ENCODE results near the gene HHEX.

HHEX gene

GRCh38 chr10:92692697-92693533 is 3.2 kb downstream of the HHEX start:
- no peak for DNase-seq (ENCODE audit: low read depth)

GRCh38 chr10:92693534-92693893 is 3.8 kb downstream of the HHEX start:
- DNase-seq (ENCODE audit: low read depth): no peak

- peak; percentile 59 for DNase-seq (ENCODE audit: low read depth)
Observed at GRCh38 chr10:92695679-92696605, 6.2 kb downstream of the HHEX start.

DNA sequence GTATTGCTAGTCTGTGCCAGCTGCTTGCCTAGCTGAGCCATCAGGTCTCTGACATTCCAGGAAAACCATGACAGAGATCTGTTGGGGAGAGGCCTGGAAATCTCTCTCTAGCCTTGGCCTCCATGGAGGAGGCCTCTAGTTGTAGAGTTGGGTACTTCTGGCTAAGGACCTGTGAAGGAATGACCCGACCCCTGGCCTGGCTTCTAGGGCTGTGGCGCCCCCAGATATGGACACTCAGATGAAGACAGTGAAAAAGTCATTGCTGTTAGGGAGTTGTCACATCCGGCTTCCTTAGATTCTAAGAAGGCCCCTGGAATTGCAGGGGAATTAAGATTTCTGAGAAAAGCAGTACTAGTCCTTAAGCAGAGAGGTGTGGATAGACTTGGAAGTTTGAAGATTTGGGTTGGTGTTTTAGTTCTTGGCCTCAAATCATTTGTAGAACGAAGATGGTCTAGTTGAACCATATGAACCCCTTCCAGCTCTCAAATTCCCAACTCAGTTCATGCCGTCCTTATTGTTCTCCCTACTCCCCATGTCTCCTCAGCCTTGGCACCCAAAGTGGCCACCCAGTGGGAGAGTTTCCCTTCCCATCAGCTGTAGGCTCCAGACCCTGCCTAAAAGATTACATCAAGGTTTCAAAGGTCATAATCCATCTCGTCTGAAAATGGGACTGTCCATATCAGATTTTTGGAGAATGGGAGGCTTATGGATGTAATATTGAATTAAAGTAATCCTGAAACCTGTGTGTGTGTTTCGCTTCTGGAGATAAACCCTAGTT is 7.0 kb downstream of the HHEX start:
- no peak for DNase-seq (ENCODE audit: low read depth)

GRCh38 chr10:92697663-92698511 is 8.1 kb downstream of the HHEX start:
- DNase-seq (ENCODE audit: low read depth): peak; percentile 80

DNA sequence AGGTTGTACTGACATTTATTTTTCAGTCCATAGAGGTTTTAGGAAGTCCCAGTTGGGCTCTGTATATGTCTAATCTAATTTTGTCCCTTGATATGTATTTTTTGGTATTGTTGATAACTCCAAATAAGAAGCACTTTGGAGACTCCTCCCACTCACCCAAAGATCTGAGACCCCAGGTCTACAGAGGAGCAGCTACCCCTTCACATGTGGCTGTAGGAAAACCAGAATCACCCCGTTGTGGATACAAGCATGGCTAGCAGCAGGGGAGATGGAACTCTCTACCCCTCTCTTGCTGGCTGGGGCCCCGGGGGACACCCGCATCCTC is 9.4 kb downstream of the HHEX start:
- no peak for DNase-seq (ENCODE audit: low read depth)

DNA sequence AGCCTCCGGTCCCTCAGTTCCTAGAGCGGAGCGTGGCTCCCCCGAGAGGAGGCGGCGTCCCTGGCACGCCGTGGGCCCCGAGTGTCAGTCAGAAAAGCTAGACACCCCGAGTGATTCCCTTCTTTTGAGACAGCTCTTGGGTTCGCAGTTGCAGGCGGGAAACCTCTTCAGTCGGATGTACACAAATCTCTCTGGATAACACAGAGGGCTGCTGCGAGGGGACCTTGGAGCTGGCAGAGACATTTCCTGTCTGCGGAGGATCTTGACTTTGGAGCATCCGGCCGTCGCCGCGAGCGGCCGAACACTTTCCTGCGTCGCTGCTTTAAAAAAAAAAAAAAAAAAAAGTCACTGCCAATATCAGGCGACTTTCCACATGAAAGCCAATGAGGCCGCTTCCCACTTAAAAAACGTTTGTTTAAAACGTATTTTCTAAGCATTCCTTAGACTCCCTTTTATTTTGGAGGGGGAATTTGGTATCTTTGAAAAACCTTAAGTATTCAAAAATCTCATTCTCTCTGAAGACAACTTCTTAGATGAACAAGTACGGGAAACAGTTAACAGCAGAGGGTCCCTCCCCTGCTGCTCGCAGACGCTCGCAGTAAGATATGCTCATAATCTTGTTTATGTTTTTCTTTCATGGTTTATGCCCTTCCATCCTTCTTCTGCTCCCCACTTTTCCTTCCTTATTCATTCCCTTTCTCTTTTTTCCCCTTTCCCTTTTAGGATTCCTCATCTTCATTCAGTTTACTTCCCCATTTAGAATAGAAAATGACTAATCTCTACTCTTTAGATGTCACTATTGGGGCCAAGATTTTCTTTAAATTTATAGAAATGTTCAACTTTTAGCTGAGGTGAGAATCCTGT is 10.0 kb downstream of the HHEX start:
- no peak for DNase-seq (ENCODE audit: low read depth)

GRCh38 chr10:92702301-92702916 is 12.7 kb downstream of the HHEX start:
- no peak for DNase-seq (ENCODE audit: low read depth)

GRCh38 chr10:92712016-92712889 is 22.5 kb downstream of the HHEX start:
- DNase-seq (ENCODE audit: low read depth): peak; percentile 63

DNA sequence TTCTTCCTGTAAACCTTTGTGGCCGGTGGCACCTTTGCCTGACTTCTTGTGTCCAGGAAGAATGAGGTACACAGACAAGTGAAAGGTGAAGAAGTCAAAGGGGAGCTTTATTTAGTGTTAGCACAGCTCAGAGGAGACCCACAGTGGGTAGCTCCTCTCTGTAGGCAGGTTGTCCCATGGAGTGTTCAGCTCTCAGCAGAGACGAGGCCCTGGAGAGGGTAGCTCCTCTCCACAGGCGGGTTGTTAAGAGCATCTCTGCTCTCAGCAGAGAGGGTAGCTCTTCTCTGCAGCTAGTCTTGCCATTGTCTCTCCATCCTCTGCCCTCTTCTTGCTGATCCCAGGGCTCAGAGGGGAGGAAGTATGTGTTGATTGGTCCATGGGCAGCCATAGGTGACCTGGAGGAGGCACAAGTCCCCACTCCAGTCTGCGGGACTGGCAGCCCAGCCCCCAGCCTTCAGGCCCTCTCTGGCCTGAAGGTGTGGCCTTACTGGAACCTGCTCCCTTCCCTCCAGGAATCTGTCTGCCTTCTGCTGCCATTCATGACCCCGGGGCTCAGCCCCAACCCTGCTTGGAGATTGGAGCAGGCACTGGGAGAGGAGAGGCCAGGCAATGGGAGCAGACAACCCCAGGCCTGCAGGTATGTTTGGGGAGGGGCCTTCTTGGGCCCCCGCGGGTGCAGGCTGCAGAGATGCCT is 24.5 kb downstream of the HHEX start:
- no peak for DNase-seq (ENCODE audit: low read depth)

GRCh38 chr10:92714872-92715271 is 25.1 kb downstream of the HHEX start:
- no peak for DNase-seq (ENCODE audit: low read depth)

DNA sequence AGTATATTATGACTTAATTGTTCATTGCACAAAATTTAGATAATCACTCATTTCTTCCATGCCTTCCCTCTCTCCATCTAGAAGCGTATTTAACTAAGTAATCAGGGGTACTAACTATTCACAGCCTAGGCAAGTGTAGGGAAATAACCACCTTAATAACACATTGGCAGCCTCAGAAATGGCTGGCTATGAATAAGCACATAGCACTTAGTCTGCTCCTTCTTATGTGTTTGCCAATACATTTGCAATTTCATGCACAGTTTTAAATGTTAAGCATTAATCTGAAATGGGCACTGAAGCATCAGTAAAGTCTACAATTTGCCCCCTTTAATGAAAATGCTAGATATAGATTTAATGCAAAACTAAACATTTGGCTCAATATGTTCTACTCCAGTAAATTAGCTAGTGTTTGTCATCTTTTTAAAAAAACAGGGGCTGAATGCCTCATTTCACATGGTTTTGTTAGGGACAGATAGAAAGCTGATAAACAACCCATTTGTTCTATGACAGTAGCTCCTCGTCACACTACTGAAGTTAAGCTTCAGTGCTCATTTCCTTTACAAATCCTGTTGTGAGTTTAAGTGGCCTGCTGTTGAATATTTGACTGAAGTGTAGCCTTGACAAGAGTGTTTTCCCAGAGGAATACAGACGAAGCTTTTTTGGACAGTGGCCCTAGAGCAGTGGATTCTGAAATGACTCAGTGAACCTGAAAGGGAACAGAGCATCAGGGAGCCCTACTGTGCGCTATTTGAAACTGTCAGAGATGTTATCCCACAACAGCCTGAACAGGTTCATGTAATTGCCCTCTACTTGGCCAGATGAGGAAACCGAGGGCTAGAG is 30.5 kb downstream of the HHEX start:
- no peak for DNase-seq (ENCODE audit: low read depth)

DNA sequence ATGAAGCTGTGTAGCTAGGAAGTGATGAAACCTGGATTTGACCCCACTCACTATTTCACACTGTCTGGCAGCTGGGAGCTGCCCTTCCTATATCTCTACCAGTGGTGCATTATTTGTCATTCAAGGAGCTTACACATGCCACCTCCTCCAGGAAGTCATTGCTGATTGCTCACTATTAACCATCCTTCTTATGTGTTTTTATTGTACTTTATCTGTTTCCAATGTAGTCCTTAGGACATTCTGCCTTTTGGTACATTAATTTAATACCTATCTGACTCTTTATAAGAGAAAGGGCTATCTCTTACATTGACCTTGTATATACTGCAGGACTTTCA is 31.0 kb downstream of the HHEX start:
- DNase-seq (ENCODE audit: low read depth): no peak

DNA sequence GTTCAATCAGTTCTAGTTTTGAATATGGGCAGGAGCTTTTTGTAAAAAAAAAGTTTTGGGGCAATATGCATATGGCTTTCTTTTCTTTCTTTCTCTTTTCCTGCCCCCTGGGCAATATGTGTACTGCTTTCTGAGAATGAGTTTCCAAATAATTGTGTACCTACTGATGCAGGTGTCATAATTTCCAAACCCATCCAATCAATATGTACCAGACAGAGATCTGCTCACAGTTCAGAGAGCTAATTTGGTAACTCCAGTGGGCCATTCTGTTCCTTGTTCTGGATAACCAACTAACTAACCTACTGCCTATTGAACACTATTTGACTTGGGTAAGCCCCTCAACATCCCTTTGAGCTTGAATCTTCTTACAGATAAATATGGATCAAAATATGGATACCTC is 32.6 kb downstream of the HHEX start:
- DNase-seq (ENCODE audit: low read depth): no peak

GRCh38 chr10:92727141-92727540 is 37.4 kb downstream of the HHEX start:
- no peak for DNase-seq (ENCODE audit: low read depth)

GRCh38 chr10:92727550-92727949 is 37.8 kb downstream of the HHEX start:
- no peak for DNase-seq (ENCODE audit: low read depth)

GRCh38 chr10:92729886-92730285 is 40.1 kb downstream of the HHEX start:
- DNase-seq (ENCODE audit: low read depth): no peak

- DNase-seq (ENCODE audit: low read depth): no peak
Observed at GRCh38 chr10:92732958-92733357, 43.2 kb downstream of the HHEX start.

Data from amniotic epithelial cell (primary cell).